PC-9 (cell line): ENCODE results near the gene EIF2AK3. TPM values are rescaled to one million over a fixed set of nuclear protein-coding genes. Genes with fewer than 3 reads are reported as not detected.
"Not testable (repeated sequence)": the region's sequence is repeated elsewhere in the genome, so short reads cannot be mapped to it uniquely, and the experiment has no call there.

Experiments
- BruUV-seq: library from RNA; stranded (reverse); fragments of 400-500 nt; replicated peaks from 2 replicates; lab custom pipeline; 2021; lab: Mats Ljungman, UMichigan
- CTCF ChIA-PET: fragments of 300-600 bp; sonication (Branson Sonifier 250); formaldehyde crosslinking; loops from one replicate; lab custom pipeline; 2022; ENCODE audit warnings: antibody characterized with exemption; lab: Charles Lee
- POLR2A ChIA-PET: fragments of 300-600 bp; sonication (Branson Sonifier 250); formaldehyde crosslinking; loops from one replicate; lab custom pipeline; 2022; ENCODE audit warnings: antibody characterized with exemption; ENCODE audit not compliant: unreplicated experiment; lab: Charles Lee
- DNase-seq, 2 experiments: peaks; one replicate each; pipeline versions ENCODE4 v3.0.0 to v3.0.0-alpha.2; 2015 to 2022; ENCODE audit warnings: mixed read lengths in 1 of 2
- H2AFZ ChIP-seq: fragments of 200-600 bp; sonication (generic); 2 replicates; pipeline ENCODE4 v1.8.1; 2017; ENCODE audit warnings: antibody characterized with exemption
- H3F3A ChIP-seq: fragments of 200-600 bp; sonication (generic); 2 replicates; pipeline ENCODE4 v1.8.1; 2017; ENCODE audit warnings: antibody characterized with exemption, mild to moderate bottlenecking, low read depth; ENCODE audit not compliant: insufficient read depth
- H3K27ac ChIP-seq: fragments of 200-600 bp; sonication (generic); 2 replicates; pipeline ENCODE4 v1.6.1; 2016; ENCODE audit warnings: mixed run types
- H3K27me3 ChIP-seq: fragments of 200-600 bp; sonication (generic); 2 replicates; pipeline ENCODE4 v1.6.1; 2016; ENCODE audit warnings: low read depth, mixed run types; ENCODE audit not compliant: insufficient read depth
- H3K36me3 ChIP-seq: fragments of 200-600 bp; sonication (generic); 2 replicates; pipeline ENCODE4 v1.6.1; 2016; ENCODE audit warnings: low read depth, mixed run types
- H3K4me1 ChIP-seq: fragments of 200-600 bp; sonication (generic); replicated peaks from 2 replicates; pipeline ENCODE4 v1.6.1; 2016; ENCODE audit warnings: mixed run types; ENCODE audit not compliant: insufficient read depth
- H3K4me2 ChIP-seq: fragments of 200-600 bp; sonication (generic); 2 replicates; pipeline ENCODE4 v1.6.1; 2017; ENCODE audit warnings: mixed run types
- H3K4me3 ChIP-seq: fragments of 200-600 bp; sonication (generic); 2 replicates; pipeline ENCODE4 v1.6.1; 2016; ENCODE audit warnings: mixed run types
- H3K79me2 ChIP-seq: fragments of 200-600 bp; sonication (generic); 2 replicates; pipeline ENCODE4 v1.6.1; 2017; ENCODE audit warnings: low read depth, mixed run types
- H3K9me2 ChIP-seq: fragments of 200-600 bp; sonication (generic); 2 replicates; pipeline ENCODE4 v1.8.1; 2017; ENCODE audit warnings: mild to moderate bottlenecking; ENCODE audit not compliant: insufficient read depth
- H3K9me3 ChIP-seq: fragments of 200-600 bp; sonication (generic); 2 replicates; pipeline ENCODE4 v1.8.1; 2016; ENCODE audit warnings: low read depth; ENCODE audit not compliant: insufficient read depth
- H4K20me1 ChIP-seq: fragments of 200-600 bp; sonication (generic); 2 replicates; pipeline ENCODE4 v1.8.1; 2017; ENCODE audit not compliant: insufficient read depth
- EZH2 ChIP-seq: fragments of 200-600 bp; sonication (generic); IDR thresholded peaks from 2 replicates; pipeline ENCODE4 v1.8.0; 2017; ENCODE audit warnings: antibody characterized with exemption, low read depth
- intact Hi-C: fragments of 100-400 bp; cut with micrococcal nuclease; formaldehyde crosslinking; loops from one replicate; pipeline ENCODE4 v1.10.0; 2022; ENCODE audit not compliant: unreplicated experiment
- total RNA-seq: library from RNA; stranded (reverse); gene quantifications from 2 replicates; pipeline ENCODE4 v1.2.3, GENCODE V29; 2021
- TF ChIP-seq, protein P1 (sequence below): fragments of 200-600 bp; sonication (generic); conservative IDR thresholded peaks from 2 replicates; pipeline ENCODE4 v1.6.1; 2017; ENCODE audit warnings: mixed run types, antibody characterized with exemption, mild to moderate bottlenecking, moderate library complexity

The EIF2AK3 gene
- total RNA-seq, 1 experiment from 2014 or later, result 8.8 TPM

DNA sequence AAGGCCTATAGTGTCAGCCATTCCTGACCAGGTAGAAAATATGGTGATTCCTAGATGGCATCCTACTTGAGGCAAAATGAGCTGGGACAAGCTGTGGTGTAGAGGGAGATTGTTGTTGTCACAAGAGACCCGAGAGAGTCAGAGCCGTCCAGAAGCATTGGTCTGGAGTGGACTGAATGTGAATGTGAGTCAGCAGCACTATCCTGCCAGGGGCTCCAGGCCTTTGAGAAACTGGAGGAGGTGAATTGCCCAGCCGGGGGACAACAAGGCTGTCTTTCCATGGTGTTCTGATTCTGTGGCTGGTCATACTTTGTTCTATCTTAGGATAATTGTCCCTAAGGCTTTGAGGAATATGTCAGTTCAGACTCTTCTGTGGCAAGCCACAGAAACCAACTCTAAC, 29.4 kb upstream of the EIF2AK3 start:
- no peak overlapping the region for H2AFZ ChIP-seq
- no peak for TF ChIP-seq EZH2
- TF ChIP-seq, protein P1, sequence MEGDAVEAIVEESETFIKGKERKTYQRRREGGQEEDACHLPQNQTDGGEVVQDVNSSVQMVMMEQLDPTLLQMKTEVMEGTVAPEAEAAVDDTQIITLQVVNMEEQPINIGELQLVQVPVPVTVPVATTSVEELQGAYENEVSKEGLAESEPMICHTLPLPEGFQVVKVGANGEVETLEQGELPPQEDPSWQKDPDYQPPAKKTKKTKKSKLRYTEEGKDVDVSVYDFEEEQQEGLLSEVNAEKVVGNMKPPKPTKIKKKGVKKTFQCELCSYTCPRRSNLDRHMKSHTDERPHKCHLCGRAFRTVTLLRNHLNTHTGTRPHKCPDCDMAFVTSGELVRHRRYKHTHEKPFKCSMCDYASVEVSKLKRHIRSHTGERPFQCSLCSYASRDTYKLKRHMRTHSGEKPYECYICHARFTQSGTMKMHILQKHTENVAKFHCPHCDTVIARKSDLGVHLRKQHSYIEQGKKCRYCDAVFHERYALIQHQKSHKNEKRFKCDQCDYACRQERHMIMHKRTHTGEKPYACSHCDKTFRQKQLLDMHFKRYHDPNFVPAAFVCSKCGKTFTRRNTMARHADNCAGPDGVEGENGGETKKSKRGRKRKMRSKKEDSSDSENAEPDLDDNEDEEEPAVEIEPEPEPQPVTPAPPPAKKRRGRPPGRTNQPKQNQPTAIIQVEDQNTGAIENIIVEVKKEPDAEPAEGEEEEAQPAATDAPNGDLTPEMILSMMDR, result no peak
- intact Hi-C loops, result no loop called here
- H3K4me2 ChIP-seq, result peak overlapping the region; percentile 25; the same call in 1 of the 2 replicates
- H3K9me3 ChIP-seq, result no peaks in the 10 kb centered on the region
- H4K20me1 ChIP-seq, result no peaks in the 10 kb centered on the region
- H3K27ac ChIP-seq, result no peak overlapping the region
- POLR2A ChIA-PET, result no interaction called here
- no peak overlapping the region for H3K4me3 ChIP-seq
- no peaks in the 10 kb centered on the region for H3K36me3 ChIP-seq
- peaks cover 19% of the 10 kb centered on the region for H3F3A ChIP-seq
- H3K79me2 ChIP-seq, result no peaks in the 10 kb centered on the region
- CTCF ChIA-PET, result interaction anchor here (0.6 kb wide), 2 partner anchors 12 to 47 kb away, joined by 4 to 15 read pairs; no protein-coding TSS in a partner anchor
- H3K27me3 ChIP-seq, result no peaks in the 10 kb centered on the region
- no peak for DNase-seq
- H3K9me2 ChIP-seq, result no peaks in the 10 kb centered on the region
- H3K4me1 ChIP-seq, result peaks cover 45% of the 10 kb centered on the region
- BruUV-seq, result no TSS peak

DNA sequence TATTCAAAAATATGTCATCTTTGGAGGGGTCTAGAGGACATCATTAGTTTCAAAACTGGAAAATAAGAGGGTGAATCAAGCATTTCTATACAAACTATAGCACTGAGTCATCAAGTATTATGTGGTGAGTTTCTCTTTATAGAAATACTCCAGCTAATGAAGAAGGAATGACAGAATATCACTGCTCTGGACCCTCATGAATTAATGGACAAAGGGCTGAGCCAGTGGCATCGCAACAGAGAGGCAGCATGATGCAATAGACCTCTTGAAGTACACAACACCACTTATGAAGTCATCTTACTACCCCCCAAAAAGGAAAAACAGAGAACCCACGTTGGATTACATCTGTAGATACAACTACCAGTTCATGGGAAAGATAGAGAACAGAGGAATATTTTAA, 27.4 kb upstream of the EIF2AK3 start:
- no peak for TF ChIP-seq EZH2
- TF ChIP-seq, protein P1, result no peak
- Histone ChIP-seq H3K27ac (no peak overlapping the region), H2AFZ (no peak overlapping the region), H3K79me2 (no peaks in the 10 kb centered on the region), H3K4me3 (no peak overlapping the region), H3K9me3 (no peaks in the 10 kb centered on the region), H3K4me1 (peaks cover 44% of the 10 kb centered on the region), H3K4me2 (no peak overlapping the region), H4K20me1 (no peaks in the 10 kb centered on the region), H3K9me2 (no peaks in the 10 kb centered on the region), H3K27me3 (no peaks in the 10 kb centered on the region), H3F3A (peaks cover 25% of the 10 kb centered on the region), H3K36me3 (no peaks in the 10 kb centered on the region)
- ChIA-PET POLR2A (no interaction called here), CTCF (no interaction called here)
- no TSS peak for BruUV-seq
- DNase-seq, result no peak
- intact Hi-C loops, result no loop called here

DNA sequence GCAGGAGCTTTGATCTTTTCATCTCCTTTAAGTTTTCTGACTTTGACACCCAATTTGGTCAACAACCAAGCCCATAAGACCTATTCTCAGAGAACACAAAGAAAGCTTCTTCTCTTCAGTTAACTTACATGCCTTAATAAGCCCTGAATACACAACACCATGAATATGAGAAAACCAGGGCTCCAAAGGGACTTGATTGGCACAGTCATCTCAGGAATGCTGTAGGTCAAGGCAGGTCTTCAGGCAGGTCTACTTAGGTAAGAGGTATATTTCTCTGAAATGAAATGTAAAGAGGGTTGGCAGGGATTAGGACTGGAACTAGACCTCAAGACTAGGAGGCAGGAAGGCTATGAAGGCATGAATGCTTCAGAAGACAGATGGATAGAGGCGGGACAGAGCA, 24.4 kb upstream of the EIF2AK3 start:
- H3K4me3 ChIP-seq, result no peak overlapping the region
- H3F3A ChIP-seq, result peaks cover 12% of the 10 kb centered on the region; the same call in 1 of the 2 replicates
- 0 out of 2 replicates have a peak overlapping the region, but pooled peaks have one; percentile 38 for H3K27ac ChIP-seq
- no peaks in the 10 kb centered on the region for H3K9me3 ChIP-seq
- no peaks in the 10 kb centered on the region for H3K9me2 ChIP-seq
- no peaks in the 10 kb centered on the region for H3K27me3 ChIP-seq
- no peaks in the 10 kb centered on the region for H3K36me3 ChIP-seq
- peak overlapping the region; percentile 63; the same call in 1 of the 2 replicates for H2AFZ ChIP-seq
- H3K4me1 ChIP-seq, result peaks cover 16% of the 10 kb centered on the region
- no peaks in the 10 kb centered on the region for H3K79me2 ChIP-seq
- peak overlapping the region; percentile 30; the same call in 1 of the 2 replicates for H3K4me2 ChIP-seq
- CTCF ChIA-PET, result no interaction called here
- peak; percentile 14 to 86 for DNase-seq
- BruUV-seq, result no TSS peak
- POLR2A ChIA-PET, result no interaction called here
- TF ChIP-seq EZH2, result no peak
- TF ChIP-seq, protein P1, result no peak
- intact Hi-C loops, result no loop called here
- H4K20me1 ChIP-seq, result no peaks in the 10 kb centered on the region

DNA sequence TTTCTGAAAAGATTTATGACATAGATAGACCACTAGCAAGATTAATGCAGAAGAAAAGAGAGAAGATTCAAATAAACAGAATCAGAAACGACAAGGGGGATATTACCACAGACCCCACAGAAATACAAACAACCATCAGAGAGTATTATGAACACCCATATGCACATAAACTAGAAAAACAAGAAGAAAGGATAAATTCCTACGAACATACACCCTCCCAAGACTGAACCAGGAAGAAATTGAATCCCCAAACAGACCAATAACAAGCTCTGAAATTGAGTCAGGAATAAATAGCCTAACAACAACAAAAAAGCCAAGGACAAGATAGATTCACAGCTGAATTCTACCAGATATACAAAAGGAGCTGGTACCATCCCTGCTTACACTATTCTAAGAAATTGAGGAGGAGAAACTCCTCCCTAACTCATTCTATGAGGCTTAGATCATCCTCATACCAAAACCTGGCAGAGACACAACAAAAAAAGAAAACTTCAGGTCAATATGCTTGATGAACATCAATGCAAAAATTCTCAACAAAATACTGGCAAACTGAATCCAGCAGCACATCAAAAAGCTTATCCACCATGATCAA, 18.1 kb upstream of the EIF2AK3 start:
- POLR2A ChIA-PET, H3K4me2 ChIP-seq, DNase-seq, H3F3A ChIP-seq, H3K9me3 ChIP-seq, H3K27ac ChIP-seq, H3K27me3 ChIP-seq, H3K79me2 ChIP-seq, H3K36me3 ChIP-seq, BruUV-seq, H2AFZ ChIP-seq, intact Hi-C loops, H4K20me1 ChIP-seq, H3K9me2 ChIP-seq, H3K4me3 ChIP-seq: not testable (repeated sequence)
- H3K4me1 ChIP-seq, result peaks cover 18% of the 10 kb centered on the region
- CTCF ChIA-PET, result interaction anchor here (0.7 kb wide), 1 partner anchor 11 kb away, joined by 15 read pairs; no protein-coding TSS in a partner anchor
